ENCODE data around the gene BTN2A1.

GRCh38 chr6:26464416-26465131, 6.8 kb downstream of the BTN2A1 start:
- TF ChIP-seq EZH2phosphoT487 (IDR thresholded peaks at IDR 0.05; ENCODE audit: borderline replicate concordance, low read depth): no peak
- no peak for TF ChIP-seq CTCF (IDR thresholded peaks at IDR 0.05)
- TF ChIP-seq REST (IDR thresholded peaks at IDR 0.05; ENCODE audit: low read depth, low read length): no peak
- no peak for TF ChIP-seq FOSL2 (IDR thresholded peaks at IDR 0.05; ENCODE audit: borderline replicate concordance, low read depth)
- TF ChIP-seq YY1 (IDR thresholded peaks at IDR 0.05; ENCODE audit: low read depth): no peak
- no peak for TF ChIP-seq FOXM1 (IDR thresholded peaks at IDR 0.05; ENCODE audit: low read depth)
- no peak for TF ChIP-seq RFX5 (IDR thresholded peaks at IDR 0.05; ENCODE audit: low read length)
- TF ChIP-seq SMC3 (IDR thresholded peaks at IDR 0.05; ENCODE audit: low read depth, low read length): no peak
- no peak for TF ChIP-seq JUND (IDR thresholded peaks at IDR 0.05)
